Spleen (tissue), 7 donors: Measurements from ENCODE around the gene KIF26B.

Experiments
- POLR2A ChIP-seq, 3 donors: fragments of 450-650 bp; IDR thresholded peaks; one replicate each; pipeline ENCODE4 v1.5.1; 2017; ENCODE audit warnings: antibody characterized with exemption in 3 of 3, mild to moderate bottlenecking in 1 of 3
- POLR2AphosphoS5 ChIP-seq, 3 donors: sonication (generic); formaldehyde crosslinking; IDR thresholded peaks; one replicate each; pipeline ENCODE4 v1.5.1; 2017; ENCODE audit warnings: antibody characterized with exemption in 3 of 3
- TF ChIP-seq, protein P1 (sequence below), 11 experiments: fragments of 200-600 bp in 7 of 11; fragments of 450-650 bp in 4 of 11; sonication (generic) in 4 of 11; IDR thresholded peaks in 8 of 11; conservative IDR thresholded peaks in 3 of 11; 1 replicate in 7 of 11; 2 replicates in 4 of 11; pipeline versions ENCODE4 v1.4.0 to v1.8.0; 2016 to 2021; ENCODE audit warnings: antibody characterized with exemption in 11 of 11, inconsistent platforms in 4 of 11, mild to moderate bottlenecking in 1 of 11
- donor health status: DM: no; HTN: no; CAD: no; lungs with moderate emphysema.
- donor health status: DM: no; HTN: no; CAD: no.
- donor health status: DM: no; HTN: no; CAD: no.

DNA sequence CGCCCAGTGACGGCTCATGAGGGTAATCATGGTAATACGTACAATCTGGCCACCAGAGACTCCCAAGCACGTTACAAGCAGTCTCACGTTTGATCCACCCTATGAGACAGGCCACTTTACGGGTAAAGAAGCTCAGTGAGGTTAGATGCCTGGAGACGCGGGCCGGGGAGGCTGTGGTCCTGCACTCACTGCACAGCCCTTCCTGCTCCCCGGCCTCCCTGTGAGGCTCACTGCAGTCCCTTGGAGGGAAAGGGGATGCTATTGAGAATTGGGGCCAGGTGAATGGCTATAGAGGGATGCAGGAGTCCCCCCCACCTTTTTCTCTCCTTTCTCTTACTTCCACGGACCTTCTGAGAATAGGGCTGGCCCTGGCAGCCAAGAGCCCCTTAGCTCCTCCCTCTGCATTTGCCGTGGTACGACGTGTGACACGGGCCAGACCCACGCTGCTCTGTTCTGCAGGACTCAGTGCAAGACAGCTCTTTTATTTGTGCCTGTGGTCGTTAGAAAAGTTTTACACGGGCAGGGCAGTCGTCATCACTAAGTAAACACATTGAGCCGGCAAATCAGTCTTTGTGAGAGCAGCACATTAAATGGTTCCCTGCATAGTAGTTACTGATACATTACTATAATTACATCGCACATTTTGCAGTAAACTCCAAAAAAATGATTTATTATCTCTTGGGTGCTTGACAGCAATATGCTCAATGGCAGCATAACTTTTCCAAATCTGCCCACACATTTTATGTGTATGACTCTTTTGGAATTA, 18.8 kb downstream of the KIF26B start:
- TF ChIP-seq, protein P1, sequence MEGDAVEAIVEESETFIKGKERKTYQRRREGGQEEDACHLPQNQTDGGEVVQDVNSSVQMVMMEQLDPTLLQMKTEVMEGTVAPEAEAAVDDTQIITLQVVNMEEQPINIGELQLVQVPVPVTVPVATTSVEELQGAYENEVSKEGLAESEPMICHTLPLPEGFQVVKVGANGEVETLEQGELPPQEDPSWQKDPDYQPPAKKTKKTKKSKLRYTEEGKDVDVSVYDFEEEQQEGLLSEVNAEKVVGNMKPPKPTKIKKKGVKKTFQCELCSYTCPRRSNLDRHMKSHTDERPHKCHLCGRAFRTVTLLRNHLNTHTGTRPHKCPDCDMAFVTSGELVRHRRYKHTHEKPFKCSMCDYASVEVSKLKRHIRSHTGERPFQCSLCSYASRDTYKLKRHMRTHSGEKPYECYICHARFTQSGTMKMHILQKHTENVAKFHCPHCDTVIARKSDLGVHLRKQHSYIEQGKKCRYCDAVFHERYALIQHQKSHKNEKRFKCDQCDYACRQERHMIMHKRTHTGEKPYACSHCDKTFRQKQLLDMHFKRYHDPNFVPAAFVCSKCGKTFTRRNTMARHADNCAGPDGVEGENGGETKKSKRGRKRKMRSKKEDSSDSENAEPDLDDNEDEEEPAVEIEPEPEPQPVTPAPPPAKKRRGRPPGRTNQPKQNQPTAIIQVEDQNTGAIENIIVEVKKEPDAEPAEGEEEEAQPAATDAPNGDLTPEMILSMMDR (IDR thresholded peaks at IDR 0.05 in 8 of 11, conservative IDR thresholded peaks at IDR 0.05 in 3 of 11) = no peak
- TF ChIP-seq POLR2A (IDR thresholded peaks at IDR 0.05) (no peak), POLR2AphosphoS5 (IDR thresholded peaks at IDR 0.05) (no peak)
